GM21717 (cell line): ENCODE data around the gene CIPC.

ENCODE experiments used
- ATAC-seq: cut with Tn5 transposase; IDR thresholded peaks from one replicate; pipeline ENCODE4 v1.9.1; 2021; ENCODE audit warnings: mild to moderate bottlenecking, moderate library complexity; ENCODE audit not compliant: unreplicated experiment

CIPC gene

DNA sequence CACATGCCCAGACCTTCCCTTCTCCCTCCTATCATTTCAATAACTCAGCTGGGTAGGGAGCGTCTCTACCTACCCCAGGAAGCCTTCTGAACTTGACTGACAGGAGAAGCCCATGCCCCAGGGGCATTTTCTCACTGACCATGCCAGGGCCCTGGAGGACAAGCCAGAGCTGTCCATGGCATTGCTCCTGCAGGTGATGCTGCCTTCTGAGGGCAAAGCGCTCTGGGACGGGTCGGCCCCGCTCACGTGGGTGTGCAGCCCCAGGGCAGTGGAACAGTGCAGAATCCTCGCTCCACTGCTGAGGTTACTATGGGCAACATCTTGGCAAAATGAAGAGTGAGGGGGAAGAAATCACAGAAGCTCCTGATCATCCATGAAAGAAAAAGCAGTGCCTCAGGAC is 28.5 kb upstream of the CIPC start:
- ATAC-seq: no peak

- no peak for ATAC-seq
These were observed 26.1 kb upstream of the CIPC start for GRCh38 chr14:77071938-77072388.

DNA sequence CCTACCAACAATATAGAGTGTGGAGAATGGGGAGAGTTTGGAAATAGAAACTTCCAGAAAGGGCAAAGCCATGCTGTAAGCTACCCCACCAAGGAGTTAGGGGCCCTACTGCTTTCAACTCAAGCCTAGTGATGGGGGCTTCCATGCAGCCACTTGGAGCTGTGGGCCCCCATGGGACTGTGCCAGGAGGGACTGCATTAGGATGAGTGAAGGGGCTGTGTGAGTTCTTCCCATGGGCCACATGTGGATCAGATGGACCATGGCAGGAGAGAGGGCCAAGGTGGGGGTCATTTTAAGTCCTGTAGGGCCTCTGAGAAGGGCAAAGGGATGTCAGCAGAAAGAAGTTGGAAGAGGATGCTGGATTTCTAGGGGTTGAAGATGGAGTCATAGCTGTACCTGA is 23.1 kb upstream of the CIPC start:
- ATAC-seq: no peak

DNA sequence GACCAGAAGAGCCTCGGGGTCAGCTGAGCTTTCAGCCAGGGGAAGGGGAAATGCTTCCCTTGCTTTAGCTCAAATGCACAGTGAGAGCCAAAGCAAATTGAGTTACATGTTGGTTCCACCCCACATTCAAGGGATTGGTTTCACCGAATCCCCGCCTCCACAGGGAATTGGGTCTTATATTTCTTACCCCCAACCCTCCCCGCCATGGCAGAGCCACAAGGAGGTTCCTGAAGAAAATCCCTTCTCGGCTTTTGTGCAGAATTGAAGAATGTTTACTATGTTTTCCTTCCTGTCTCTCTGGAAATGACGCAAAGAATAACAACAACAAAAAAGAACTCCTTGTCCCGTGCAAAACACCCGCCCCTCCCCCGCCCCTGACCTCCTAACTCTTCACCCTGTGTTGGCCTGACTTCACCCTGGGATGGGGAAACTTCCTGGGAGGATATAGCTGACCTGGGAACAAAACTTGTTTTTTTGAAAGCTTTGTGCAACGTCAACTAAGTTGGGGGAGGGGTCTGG is 21.9 kb upstream of the CIPC start:
- no peak for ATAC-seq

DNA sequence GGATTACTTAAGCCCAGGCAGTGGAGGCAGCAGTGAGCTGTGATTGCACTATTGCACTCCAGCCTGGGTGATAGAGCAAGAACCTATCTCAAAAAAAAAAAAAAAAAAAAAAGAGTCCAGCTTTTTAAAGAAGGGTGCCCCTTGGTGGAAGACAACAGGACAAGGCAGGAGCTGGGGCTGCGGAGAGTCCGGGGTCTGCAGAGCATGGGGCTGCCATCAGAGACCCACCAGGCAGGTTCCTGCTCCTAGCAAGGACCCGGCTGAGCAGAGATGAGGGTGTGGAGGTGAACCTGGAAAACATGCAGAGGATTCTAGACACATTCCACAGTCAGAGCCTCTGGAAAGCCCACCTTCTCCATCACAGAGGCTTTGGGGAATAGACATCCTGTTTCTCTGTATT is 21.0 kb upstream of the CIPC start:
- ATAC-seq: no peak

DNA sequence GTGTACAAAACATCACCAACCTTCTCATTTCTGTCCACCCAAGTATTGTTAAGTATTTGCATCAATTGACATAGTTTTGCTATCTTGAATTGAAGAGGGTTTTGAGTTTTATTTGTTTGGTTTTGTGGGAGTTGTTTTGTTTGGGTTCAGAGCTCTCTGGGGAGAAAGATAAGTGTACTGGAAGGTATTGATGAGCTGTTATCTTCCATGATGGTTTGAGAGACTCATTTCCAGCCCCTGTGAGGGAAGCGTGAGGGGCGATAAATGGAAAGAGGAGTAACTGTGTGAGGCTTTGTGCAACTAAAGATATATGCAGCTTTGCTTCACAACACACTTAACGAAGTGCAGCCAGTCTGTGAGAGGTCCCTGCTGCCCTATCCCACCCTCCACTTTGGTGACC is 15.7 kb upstream of the CIPC start:
- no peak for ATAC-seq

DNA sequence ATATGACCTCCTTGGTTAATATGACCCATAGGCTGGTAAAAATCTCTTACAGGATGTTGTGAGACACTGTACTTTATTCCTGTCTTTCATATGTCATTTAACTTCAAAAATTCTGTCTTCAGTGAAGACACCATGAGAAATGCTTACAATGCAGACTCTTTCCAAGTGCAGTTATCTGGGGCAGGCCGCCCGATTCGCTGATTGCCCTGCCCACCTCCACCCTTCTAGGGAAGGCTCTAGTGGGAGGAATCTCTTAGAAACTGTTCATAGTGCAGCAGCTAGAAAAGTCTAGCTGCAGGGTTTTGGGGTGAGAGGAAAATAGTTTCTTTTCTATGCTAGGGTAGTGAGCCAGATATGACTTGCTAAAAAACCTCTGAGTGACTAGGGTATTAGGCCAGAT is 15.0 kb upstream of the CIPC start:
- no peak for ATAC-seq

- no peak for ATAC-seq
These were observed 13.1 kb upstream of the CIPC start for GRCh38 chr14:77084985-77085384.

- ATAC-seq: no peak
These were observed 12.5 kb upstream of the CIPC start for GRCh38 chr14:77085538-77085937.

DNA sequence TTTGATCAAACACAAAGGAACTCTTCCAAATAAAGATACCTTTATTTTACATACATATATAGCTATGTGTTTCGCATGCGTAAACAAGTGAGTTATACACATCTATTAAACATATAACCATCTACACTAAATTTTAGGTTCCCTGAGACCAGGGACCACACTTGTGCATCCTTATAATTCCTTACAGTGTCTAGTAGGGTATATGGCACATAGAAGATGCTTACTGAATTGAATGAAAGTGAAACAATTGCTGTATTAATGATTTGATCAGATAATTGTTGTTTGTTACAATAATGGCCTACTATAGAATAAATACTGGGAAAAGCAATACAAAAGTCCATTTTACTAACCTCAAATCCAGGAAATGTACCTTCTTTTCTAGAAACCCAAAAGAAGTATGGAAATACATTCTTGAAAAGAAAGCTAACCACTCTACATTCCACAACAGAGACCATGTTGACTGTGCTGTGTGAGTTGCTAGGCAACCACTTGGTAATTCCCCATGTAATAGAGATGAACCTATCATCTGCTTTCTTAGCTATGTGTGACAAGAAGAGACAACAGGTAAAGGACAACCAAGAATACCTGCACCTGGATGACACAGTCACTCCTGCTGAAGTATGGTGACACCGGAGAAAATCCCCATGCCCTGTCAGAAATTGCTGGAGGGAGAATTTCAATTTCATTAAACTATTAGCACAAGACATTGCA is 11.9 kb upstream of the CIPC start:
- ATAC-seq: no peak

DNA sequence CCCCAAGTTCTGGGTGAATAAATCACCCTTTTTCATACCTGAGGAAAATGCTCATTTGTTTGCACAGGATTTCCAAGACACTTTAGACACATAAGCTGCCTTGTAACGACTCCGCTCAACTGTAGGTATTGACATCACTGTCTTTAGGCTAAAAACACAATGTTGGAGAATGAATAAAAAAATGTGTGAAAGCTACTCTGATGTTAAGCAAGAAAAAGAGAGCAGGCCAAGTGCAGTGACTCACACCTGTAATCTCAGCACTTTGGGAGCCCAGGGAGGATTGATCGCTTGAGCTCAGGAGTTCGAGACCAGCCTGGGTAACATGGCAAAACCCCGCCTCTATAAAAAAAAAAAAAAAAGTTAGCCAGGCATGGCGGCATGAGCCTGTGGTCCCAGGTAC is 11.1 kb upstream of the CIPC start:
- no peak for ATAC-seq

DNA sequence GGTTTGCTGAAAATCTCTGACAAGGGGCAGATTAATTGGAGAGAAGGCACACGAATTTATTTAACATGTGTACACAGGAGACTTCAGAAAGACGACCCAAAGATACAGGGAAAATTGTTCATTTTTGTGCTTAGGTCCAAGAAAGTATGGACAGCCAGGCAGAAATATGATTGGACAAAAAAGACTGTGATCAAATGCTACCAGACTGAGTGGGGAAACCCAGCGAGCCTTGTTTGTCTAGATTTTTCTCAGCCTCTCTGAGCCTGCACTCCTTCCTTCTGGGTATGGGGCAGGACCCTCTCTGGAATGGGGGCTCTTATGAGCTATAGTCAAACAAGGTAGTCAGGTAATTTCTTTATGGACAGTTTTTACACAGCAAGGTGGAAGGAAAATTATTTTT is 10.4 kb upstream of the CIPC start:
- no peak for ATAC-seq

GRCh38 chr14:77088219-77088618 is 9.8 kb upstream of the CIPC start:
- no peak for ATAC-seq

DNA sequence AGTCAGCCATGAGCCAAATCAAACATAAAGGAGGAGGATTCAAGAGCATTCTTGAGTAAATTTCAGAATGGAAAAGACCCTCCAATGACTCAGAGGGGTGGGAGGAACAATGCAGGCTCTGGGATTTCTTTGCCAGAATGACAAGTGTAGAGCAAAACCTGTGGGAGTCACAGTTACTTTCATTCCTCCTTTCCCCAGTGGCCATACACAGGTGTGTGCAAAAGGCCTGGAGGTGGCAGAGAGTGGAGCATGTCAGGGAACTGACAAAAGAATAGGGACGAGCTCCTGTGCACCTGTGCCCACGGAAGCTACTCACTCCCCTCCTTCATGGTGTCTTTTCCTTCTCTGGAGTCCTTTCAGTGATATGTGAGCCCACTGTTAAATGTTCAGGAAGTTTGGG is 9.4 kb upstream of the CIPC start:
- no peak for ATAC-seq

GRCh38 chr14:77091518-77091917 is 6.5 kb upstream of the CIPC start:
- no peak for ATAC-seq

DNA sequence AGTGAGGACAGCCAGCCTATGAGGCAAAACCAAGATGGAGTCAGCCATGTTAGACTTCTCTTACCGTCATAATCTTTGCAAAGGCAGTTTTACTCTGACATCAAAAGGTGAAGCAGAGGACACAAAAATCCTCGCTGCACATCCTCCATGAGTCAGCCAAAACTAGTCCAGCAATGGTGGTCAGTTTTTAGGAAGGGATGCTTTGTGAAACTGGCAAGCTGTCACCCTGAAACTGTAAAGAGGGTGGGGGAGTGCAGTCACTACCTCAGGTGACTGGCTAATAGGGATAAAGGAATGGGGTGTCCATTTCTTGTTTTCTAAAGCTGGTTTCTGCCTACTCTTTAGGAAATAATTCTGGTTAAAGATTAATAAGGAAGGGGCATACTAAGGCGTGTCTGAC is 5.4 kb upstream of the CIPC start:
- ATAC-seq: no peak

DNA sequence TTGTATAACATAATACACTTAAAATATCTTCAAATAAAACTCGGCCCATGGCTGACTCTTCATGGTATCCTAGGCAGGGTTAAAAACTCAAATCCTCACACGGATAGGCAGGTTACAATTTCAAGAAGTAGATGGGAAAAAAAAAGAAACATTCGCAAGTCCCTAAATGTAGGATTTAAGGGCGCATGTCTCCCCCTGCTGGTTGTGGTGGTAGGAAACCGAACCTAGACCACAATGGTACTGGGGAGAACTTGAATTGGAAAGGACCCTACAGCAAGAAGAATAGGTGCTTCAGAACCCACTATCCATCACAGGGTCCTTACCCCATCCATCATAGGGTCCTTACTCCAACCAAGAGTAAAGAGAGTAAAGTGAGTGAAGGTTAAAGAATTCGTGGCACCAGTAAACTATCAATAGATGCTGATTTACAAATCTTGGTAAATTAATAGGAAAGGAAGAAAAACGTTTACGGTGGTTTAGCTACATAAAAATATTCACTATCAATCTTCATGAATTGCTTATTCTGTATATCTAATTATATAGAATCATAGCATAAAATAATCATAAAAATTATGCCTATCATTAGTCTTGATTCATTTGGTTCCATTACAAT is 3.3 kb upstream of the CIPC start:
- no peak for ATAC-seq

GRCh38 chr14:77097006-77097699 is 905 bp upstream of the CIPC start:
- ATAC-seq: no peak

GRCh38 chr14:77098529-77099353 is 683 bp downstream of the CIPC start:
- no peak for ATAC-seq

DNA sequence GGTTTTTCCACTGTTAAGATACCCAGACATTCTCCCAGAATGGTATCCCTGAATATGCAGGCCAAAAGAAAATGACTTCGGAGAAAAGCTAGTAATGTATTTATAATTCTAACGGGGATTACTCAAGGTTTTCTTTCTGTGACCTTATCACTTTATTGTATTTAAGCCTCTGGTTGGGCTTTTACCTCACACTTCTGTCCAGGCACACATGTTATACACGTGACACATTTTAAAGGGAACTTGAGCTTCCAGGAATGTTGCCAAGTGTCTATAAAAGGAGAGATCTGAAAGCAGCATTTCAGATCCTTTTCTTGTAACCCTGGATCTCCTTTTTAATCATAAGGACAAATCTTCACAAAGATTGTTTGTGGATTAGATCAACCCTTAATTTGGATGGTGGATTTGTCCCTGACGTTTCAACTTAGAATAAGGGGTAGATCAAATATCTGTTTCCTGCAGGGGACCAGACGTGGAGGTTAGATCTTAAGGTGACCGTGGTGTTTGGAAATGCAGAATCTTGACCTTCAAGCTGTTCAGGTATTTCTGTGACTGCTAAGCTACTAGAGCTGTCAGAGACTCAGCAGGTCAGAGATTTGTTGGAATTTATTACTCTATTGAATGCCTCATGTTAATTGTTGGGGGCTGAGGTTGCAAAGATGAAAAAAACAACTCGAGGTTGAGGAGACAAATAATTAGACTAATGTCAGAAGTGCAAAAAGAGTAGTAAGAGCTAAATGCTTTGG is 1.5 kb downstream of the CIPC start:
- no peak for ATAC-seq

- no peak for ATAC-seq
These were observed 2.9 kb downstream of the CIPC start for GRCh38 chr14:77100961-77101360.
